Neural crest cell (in vitro differentiated cells): ENCODE measurements around the gene FOXG1. TPM values are rescaled to one million over a fixed set of nuclear protein-coding genes. Genes with fewer than 3 reads are reported as not detected.

ENCODE experiments used
- DNase-seq: peaks from one replicate; pipeline ENCODE4 v3.0.0; 2021; ENCODE audit warnings: low read depth, mixed read lengths, low spot score
- H3K27ac Mint-ChIP-seq: one replicate; pipeline ENCODE4 v1.8.0; 2021; ENCODE audit warnings: mild to moderate bottlenecking, mixed read lengths; ENCODE audit not compliant: unreplicated experiment
- H3K27me3 Mint-ChIP-seq: 2 replicates; pipeline ENCODE4 v1.8.0; 2021; ENCODE audit warnings: low read depth, mild to moderate bottlenecking, mixed read lengths
- H3K36me3 Mint-ChIP-seq: 2 replicates; pipeline ENCODE4 v1.8.0; 2021; ENCODE audit warnings: low read depth, mild to moderate bottlenecking, mixed read lengths
- H3K4me1 Mint-ChIP-seq: 2 replicates; pipeline ENCODE4 v1.8.0; 2021; ENCODE audit warnings: mixed read lengths
- H3K4me3 Mint-ChIP-seq: one replicate; pipeline ENCODE4 v1.8.0; 2021; ENCODE audit warnings: mild to moderate bottlenecking, mixed read lengths
- H3K9me3 Mint-ChIP-seq: 2 replicates; pipeline ENCODE4 v1.8.0; 2021; ENCODE audit warnings: mixed read lengths
- CTCF ChIP-seq: fragments of 200-600 bp; sonication (generic); conservative IDR thresholded peaks from 2 replicates; pipeline ENCODE4 v1.5.0; 2021; ENCODE audit warnings: antibody characterized with exemption, mild to moderate bottlenecking
- total RNA-seq: library from RNA; stranded (reverse); gene quantifications from 2 replicates; pipeline ENCODE4 v1.2.1, GENCODE V29; 2021

FOXG1 gene
- total RNA-seq, 1 donor from 2014 or later, result not detected

- Mint-ChIP-seq H3K4me3 (no peak overlapping the region), H3K4me1 (peaks cover 18% of the 10 kb centered on the region), H3K9me3 (no peaks in the 10 kb centered on the region), H3K27ac (no peak overlapping the region), H3K36me3 (peaks cover 4% of the 10 kb centered on the region), H3K27me3 (peaks cover 97% of the 10 kb centered on the region)
- TF ChIP-seq CTCF, result no peak
- no peak for DNase-seq
Measured at GRCh38 chr14:28762955-28763326, 3.6 kb upstream of the FOXG1 start.

GRCh38 chr14:28763751-28764256 lies 2.8 kb upstream of the FOXG1 start:
- H3K4me3 Mint-ChIP-seq, result peak overlapping the region; percentile 42
- TF ChIP-seq CTCF, result no peak
- peaks cover 97% of the 10 kb centered on the region for H3K27me3 Mint-ChIP-seq
- no peak for DNase-seq
- no peak overlapping the region for H3K27ac Mint-ChIP-seq
- H3K4me1 Mint-ChIP-seq, result peaks cover 18% of the 10 kb centered on the region
- peaks cover 6% of the 10 kb centered on the region for H3K36me3 Mint-ChIP-seq
- peaks cover 1% of the 10 kb centered on the region for H3K9me3 Mint-ChIP-seq

- Mint-ChIP-seq H3K27ac (no peak overlapping the region), H3K27me3 (peaks cover 97% of the 10 kb centered on the region), H3K36me3 (peaks cover 7% of the 10 kb centered on the region), H3K9me3 (peaks cover 3% of the 10 kb centered on the region), H3K4me3 (peak overlapping the region; percentile 42), H3K4me1 (peaks cover 16% of the 10 kb centered on the region)
- no peak for TF ChIP-seq CTCF
- DNase-seq, result no peak
Measured at GRCh38 chr14:28764257-28765160, 2.1 kb upstream of the FOXG1 start.

GRCh38 chr14:28765169-28765830 lies 1.3 kb upstream of the FOXG1 start:
- Mint-ChIP-seq H3K36me3 (peaks cover 7% of the 10 kb centered on the region), H3K4me1 (peaks cover 10% of the 10 kb centered on the region), H3K4me3 (peak overlapping the region; percentile 33), H3K27me3 (peaks cover 97% of the 10 kb centered on the region), H3K9me3 (peaks cover 3% of the 10 kb centered on the region), H3K27ac (no peak overlapping the region)
- no peak for TF ChIP-seq CTCF
- no peak for DNase-seq

- Mint-ChIP-seq H3K4me3 (peak overlapping the region; percentile 90), H3K27me3 (peaks cover 97% of the 10 kb centered on the region), H3K9me3 (peaks cover 3% of the 10 kb centered on the region), H3K36me3 (peaks cover 7% of the 10 kb centered on the region), H3K4me1 (peaks cover 10% of the 10 kb centered on the region), H3K27ac (no peak overlapping the region)
- no peak for TF ChIP-seq CTCF
- DNase-seq, result no peak
Measured at GRCh38 chr14:28765831-28766468, 637 bp upstream of the FOXG1 start.
